Measurements from ENCODE around the gene MEX3A.
"Not testable (repeated sequence)": the region's sequence is repeated elsewhere in the genome, so short reads cannot be mapped to it uniquely, and the experiment has no call there.

MEX3A gene

GRCh38 chr1:156053768-156054499 lies 28.3 kb downstream of the MEX3A start, which contains the start of gene UBQLN4:
TSS of gene UBQLN4 (minus strand) at chr1:156053798. CDS start at chr1:156053701, 97 bp downstream.
- H3K9ac ChIP-seq (ENCODE audit: low read length), result peak within 1 kb of the TSS; percentile 77
- peak within 1 kb of the TSS; percentile 89 for H3K4me3 ChIP-seq (ENCODE audit: low read length)
- no peaks in the 10 kb centered on the region for H3K36me3 ChIP-seq (ENCODE audit: control insufficient read depth, insufficient read depth, low read length)
- H3K27me3 ChIP-seq (ENCODE audit: control insufficient read depth, insufficient read depth, low read length), result no peaks in the 10 kb centered on the region
- H3K9me3 ChIP-seq (ENCODE audit: control insufficient read depth, low read length), result no peaks in the 10 kb centered on the region
- peaks cover 8% of the 10 kb centered on the region for H3K4me1 ChIP-seq (ENCODE audit: control insufficient read depth, insufficient read depth, low read length)

- Histone ChIP-seq H3K27me3 (ENCODE audit: control insufficient read depth, insufficient read depth, low read length) (no peaks in the 10 kb centered on the region), H3K4me3 (ENCODE audit: low read length) (peak overlapping the region; percentile 15), H3K4me1 (ENCODE audit: control insufficient read depth, insufficient read depth, low read length) (peaks cover 8% of the 10 kb centered on the region), H3K9me3 (ENCODE audit: control insufficient read depth, low read length) (no peaks in the 10 kb centered on the region), H3K36me3 (ENCODE audit: control insufficient read depth, insufficient read depth, low read length) (no peaks in the 10 kb centered on the region), H3K9ac (ENCODE audit: low read length) (peak overlapping the region; percentile 46)
These were observed 29.1 kb downstream of the MEX3A start for GRCh38 chr1:156052862-156053767.

- Histone ChIP-seq H3K9me3 (ENCODE audit: control insufficient read depth, low read length) (no peaks in the 10 kb centered on the region), H3K27me3 (ENCODE audit: control insufficient read depth, insufficient read depth, low read length) (no peaks in the 10 kb centered on the region), H3K36me3 (ENCODE audit: control insufficient read depth, insufficient read depth, low read length) (no peaks in the 10 kb centered on the region), H3K4me1 (ENCODE audit: control insufficient read depth, insufficient read depth, low read length) (peaks cover 8% of the 10 kb centered on the region), H3K9ac (ENCODE audit: low read length) (no peak overlapping the region), H3K4me3 (ENCODE audit: low read length) (no peak overlapping the region)
These were observed 31.1 kb downstream of the MEX3A start for GRCh38 chr1:156051011-156051725.

- H3K4me1 ChIP-seq (ENCODE audit: control insufficient read depth, insufficient read depth, low read length), result peaks cover 3% of the 10 kb centered on the region
- no peak overlapping the region for H3K4me3 ChIP-seq (ENCODE audit: low read length)
- no peaks in the 10 kb centered on the region for H3K9me3 ChIP-seq (ENCODE audit: control insufficient read depth, low read length)
- no peaks in the 10 kb centered on the region for H3K36me3 ChIP-seq (ENCODE audit: control insufficient read depth, insufficient read depth, low read length)
- no peaks in the 10 kb centered on the region for H3K27me3 ChIP-seq (ENCODE audit: control insufficient read depth, insufficient read depth, low read length)
- H3K9ac ChIP-seq (ENCODE audit: low read length), result no peak overlapping the region
These were observed 31.9 kb downstream of the MEX3A start for GRCh38 chr1:156050376-156050775.

- no peak overlapping the region for H3K4me3 ChIP-seq (ENCODE audit: low read length)
- no peaks in the 10 kb centered on the region for H3K36me3 ChIP-seq (ENCODE audit: control insufficient read depth, insufficient read depth, low read length)
- no peak overlapping the region for H3K9ac ChIP-seq (ENCODE audit: low read length)
- no peaks in the 10 kb centered on the region for H3K9me3 ChIP-seq (ENCODE audit: control insufficient read depth, low read length)
- no peaks in the 10 kb centered on the region for H3K4me1 ChIP-seq (ENCODE audit: control insufficient read depth, insufficient read depth, low read length)
- H3K27me3 ChIP-seq (ENCODE audit: control insufficient read depth, insufficient read depth, low read length), result no peaks in the 10 kb centered on the region
These were observed 33.5 kb downstream of the MEX3A start for GRCh38 chr1:156048663-156049258.

- Histone ChIP-seq H3K27me3 (ENCODE audit: control insufficient read depth, insufficient read depth, low read length) (no peaks in the 10 kb centered on the region), H3K4me3 (ENCODE audit: low read length) (no peak overlapping the region), H3K36me3 (ENCODE audit: control insufficient read depth, insufficient read depth, low read length) (no peaks in the 10 kb centered on the region), H3K9me3 (ENCODE audit: control insufficient read depth, low read length) (no peaks in the 10 kb centered on the region), H3K9ac (ENCODE audit: low read length) (no peak overlapping the region), H3K4me1 (ENCODE audit: control insufficient read depth, insufficient read depth, low read length) (peaks cover 3% of the 10 kb centered on the region)
These were observed 37.2 kb downstream of the MEX3A start for GRCh38 chr1:156045076-156045475.

- Histone ChIP-seq H3K9me3 (ENCODE audit: control insufficient read depth, low read length) (no peaks in the 10 kb centered on the region), H3K36me3 (ENCODE audit: control insufficient read depth, insufficient read depth, low read length) (no peaks in the 10 kb centered on the region), H3K4me1 (ENCODE audit: control insufficient read depth, insufficient read depth, low read length) (peaks cover 3% of the 10 kb centered on the region), H3K4me3 (ENCODE audit: low read length) (no peak overlapping the region), H3K27me3 (ENCODE audit: control insufficient read depth, insufficient read depth, low read length) (no peaks in the 10 kb centered on the region), H3K9ac (ENCODE audit: low read length) (no peak overlapping the region)
These were observed 39.4 kb downstream of the MEX3A start for GRCh38 chr1:156042828-156043227.

GRCh38 chr1:156034991-156035390 lies 47.3 kb downstream of the MEX3A start:
- H3K27me3 ChIP-seq (ENCODE audit: control insufficient read depth, insufficient read depth, low read length); H3K9me3 ChIP-seq (ENCODE audit: control insufficient read depth, low read length); H3K9ac ChIP-seq (ENCODE audit: low read length); H3K36me3 ChIP-seq (ENCODE audit: control insufficient read depth, insufficient read depth, low read length); H3K4me3 ChIP-seq (ENCODE audit: low read length); H3K4me1 ChIP-seq (ENCODE audit: control insufficient read depth, insufficient read depth, low read length): not testable (repeated sequence)

- no peak overlapping the region for H3K4me3 ChIP-seq (ENCODE audit: low read length)
- H3K9me3 ChIP-seq (ENCODE audit: control insufficient read depth, low read length), result no peaks in the 10 kb centered on the region
- H3K27me3 ChIP-seq (ENCODE audit: control insufficient read depth, insufficient read depth, low read length), result no peaks in the 10 kb centered on the region
- no peak overlapping the region for H3K9ac ChIP-seq (ENCODE audit: low read length)
- H3K36me3 ChIP-seq (ENCODE audit: control insufficient read depth, insufficient read depth, low read length), result no peaks in the 10 kb centered on the region
- H3K4me1 ChIP-seq (ENCODE audit: control insufficient read depth, insufficient read depth, low read length), result peaks cover 9% of the 10 kb centered on the region
These were observed 49.3 kb downstream of the MEX3A start for GRCh38 chr1:156033011-156033410.

- no peaks in the 10 kb centered on the region for H3K27me3 ChIP-seq (ENCODE audit: control insufficient read depth, insufficient read depth, low read length)
- H3K36me3 ChIP-seq (ENCODE audit: control insufficient read depth, insufficient read depth, low read length), result no peaks in the 10 kb centered on the region
- H3K4me3 ChIP-seq (ENCODE audit: low read length), result no peak overlapping the region
- no peak overlapping the region for H3K9ac ChIP-seq (ENCODE audit: low read length)
- no peaks in the 10 kb centered on the region for H3K9me3 ChIP-seq (ENCODE audit: control insufficient read depth, low read length)
- peaks cover 9% of the 10 kb centered on the region for H3K4me1 ChIP-seq (ENCODE audit: control insufficient read depth, insufficient read depth, low read length)
These were observed 55.7 kb downstream of the MEX3A start for GRCh38 chr1:156026588-156026987.

GRCh38 chr1:156025876-156026275 lies 56.4 kb downstream of the MEX3A start:
- Histone ChIP-seq H3K4me1 (ENCODE audit: control insufficient read depth, insufficient read depth, low read length) (peaks cover 9% of the 10 kb centered on the region), H3K9me3 (ENCODE audit: control insufficient read depth, low read length) (no peaks in the 10 kb centered on the region), H3K4me3 (ENCODE audit: low read length) (no peak overlapping the region), H3K27me3 (ENCODE audit: control insufficient read depth, insufficient read depth, low read length) (no peaks in the 10 kb centered on the region), H3K36me3 (ENCODE audit: control insufficient read depth, insufficient read depth, low read length) (no peaks in the 10 kb centered on the region), H3K9ac (ENCODE audit: low read length) (no peak overlapping the region)
